SK-N-SH (cell line): ENCODE data around the gene POTEH.
"Not testable (repeated sequence)": the region's sequence is repeated elsewhere in the genome, so short reads cannot be mapped to it uniquely, and the experiment has no call there.

Source experiments
- CTCF ChIP-seq: fragments of 200-600 bp; sonication (generic); IDR thresholded peaks from 2 replicates; pipeline ENCODE4 v1.6.1; 2017; ENCODE audit warnings: antibody characterized with exemption, mild to moderate bottlenecking, moderate library complexity
- FOXM1 ChIP-seq: IDR thresholded peaks from 2 replicates; pipeline ENCODE4 v1.4.0; 2012; ENCODE audit warnings: low read depth, mild to moderate bottlenecking
- GABPA ChIP-seq: IDR thresholded peaks from 2 replicates; pipeline ENCODE4 v1.4.0; 2012; ENCODE audit warnings: low read depth, mild to moderate bottlenecking
- MXI1 ChIP-seq: IDR thresholded peaks from 2 replicates; pipeline ENCODE4 v1.6.1; 2012; ENCODE audit warnings: mild to moderate bottlenecking, low read depth, low read length, improper control_type of control experiment

GRCh38 chr22:15669430-15669829, 20.4 kb upstream of the POTEH start:
- TF ChIP-seq CTCF, FOXM1, MXI1, GABPA: not testable (repeated sequence)
